ENCODE measurements around the gene SLC7A5.
"Not testable (repeated sequence)": the region's sequence is repeated elsewhere in the genome, so short reads cannot be mapped to it uniquely, and the experiment has no call there.

The SLC7A5 gene

GRCh38 chr16:87860553-87861299, 8.6 kb downstream of the SLC7A5 start:
- DNase-seq: peak in 1 of 2 experiments; percentile 31

GRCh38 chr16:87858151-87858993, 10.9 kb downstream of the SLC7A5 start:
- not testable (repeated sequence) for DNase-seq

- no peak for DNase-seq
Observed at GRCh38 chr16:87856791-87857228, 12.5 kb downstream of the SLC7A5 start.

- DNase-seq: peak; percentile 60 to 79
Observed at GRCh38 chr16:87855852-87856715, 13.2 kb downstream of the SLC7A5 start.

GRCh38 chr16:87854907-87855683, 14.2 kb downstream of the SLC7A5 start:
- DNase-seq: peak in 1 of 2 experiments; percentile 60

GRCh38 chr16:87854053-87854906, 15.0 kb downstream of the SLC7A5 start:
- DNase-seq: peak; percentile 83

GRCh38 chr16:87853411-87854052, 15.8 kb downstream of the SLC7A5 start:
- peak; percentile 67 to 86 for DNase-seq

- peak in 1 of 2 experiments; percentile 46 for DNase-seq
Observed at GRCh38 chr16:87851601-87852000, 17.7 kb downstream of the SLC7A5 start.

- DNase-seq: peak in 1 of 2 experiments; percentile 46
Observed at GRCh38 chr16:87851141-87851587, 18.1 kb downstream of the SLC7A5 start.

GRCh38 chr16:87850009-87851006, 19.0 kb downstream of the SLC7A5 start:
- DNase-seq: peak; percentile 55 to 77

- no peak for DNase-seq
Observed at GRCh38 chr16:87849419-87850008, 19.8 kb downstream of the SLC7A5 start.

- no peak for DNase-seq
Observed at GRCh38 chr16:87848676-87849345, 20.5 kb downstream of the SLC7A5 start.

- no peak for DNase-seq
Observed at GRCh38 chr16:87847785-87848675, 21.3 kb downstream of the SLC7A5 start.

- DNase-seq: no peak
Observed at GRCh38 chr16:87847467-87847784, 21.9 kb downstream of the SLC7A5 start.

GRCh38 chr16:87846705-87847466, 22.4 kb downstream of the SLC7A5 start:
- no peak for DNase-seq

Measured in NCI-H526 (cell line).